ENCODE results near the gene SMURF1.

- no peak for TF ChIP-seq CTCF (IDR thresholded peaks at IDR 0.05)
- TF ChIP-seq POLR2A (IDR thresholded peaks at IDR 0.05), result no peak
Observed at GRCh38 chr7:99095698-99096097, 48.2 kb downstream of the SMURF1 start.
